SKM-1 treated with dmso at 0.1 percent for 144 hours (cell line): ENCODE results near the gene PRPSAP2.
"Not testable (repeated sequence)": the region's sequence is repeated elsewhere in the genome, so short reads cannot be mapped to it uniquely, and the experiment has no call there.

Source experiments
- DNase-seq: peaks from one replicate; lab custom pipeline; 2025; ENCODE audit not compliant: unreplicated experiment; lab: John Stamatoyannopoulos, UW

Gene PRPSAP2, protein sequence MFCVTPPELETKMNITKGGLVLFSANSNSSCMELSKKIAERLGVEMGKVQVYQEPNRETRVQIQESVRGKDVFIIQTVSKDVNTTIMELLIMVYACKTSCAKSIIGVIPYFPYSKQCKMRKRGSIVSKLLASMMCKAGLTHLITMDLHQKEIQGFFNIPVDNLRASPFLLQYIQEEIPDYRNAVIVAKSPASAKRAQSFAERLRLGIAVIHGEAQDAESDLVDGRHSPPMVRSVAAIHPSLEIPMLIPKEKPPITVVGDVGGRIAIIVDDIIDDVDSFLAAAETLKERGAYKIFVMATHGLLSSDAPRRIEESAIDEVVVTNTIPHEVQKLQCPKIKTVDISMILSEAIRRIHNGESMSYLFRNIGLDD

GRCh38 chr17:18857864-18858566 is at the start of gene PRPSAP2:
Gene PRPSAP2 (plus strand): TSS chr17:18858131. CDS start chr17:18865834, 7,703 bp downstream.
- DNase-seq = peak; percentile 91

GRCh38 chr17:18815924-18816323 is 42.0 kb upstream of the PRPSAP2 start:
- DNase-seq = not testable (repeated sequence)

DNA sequence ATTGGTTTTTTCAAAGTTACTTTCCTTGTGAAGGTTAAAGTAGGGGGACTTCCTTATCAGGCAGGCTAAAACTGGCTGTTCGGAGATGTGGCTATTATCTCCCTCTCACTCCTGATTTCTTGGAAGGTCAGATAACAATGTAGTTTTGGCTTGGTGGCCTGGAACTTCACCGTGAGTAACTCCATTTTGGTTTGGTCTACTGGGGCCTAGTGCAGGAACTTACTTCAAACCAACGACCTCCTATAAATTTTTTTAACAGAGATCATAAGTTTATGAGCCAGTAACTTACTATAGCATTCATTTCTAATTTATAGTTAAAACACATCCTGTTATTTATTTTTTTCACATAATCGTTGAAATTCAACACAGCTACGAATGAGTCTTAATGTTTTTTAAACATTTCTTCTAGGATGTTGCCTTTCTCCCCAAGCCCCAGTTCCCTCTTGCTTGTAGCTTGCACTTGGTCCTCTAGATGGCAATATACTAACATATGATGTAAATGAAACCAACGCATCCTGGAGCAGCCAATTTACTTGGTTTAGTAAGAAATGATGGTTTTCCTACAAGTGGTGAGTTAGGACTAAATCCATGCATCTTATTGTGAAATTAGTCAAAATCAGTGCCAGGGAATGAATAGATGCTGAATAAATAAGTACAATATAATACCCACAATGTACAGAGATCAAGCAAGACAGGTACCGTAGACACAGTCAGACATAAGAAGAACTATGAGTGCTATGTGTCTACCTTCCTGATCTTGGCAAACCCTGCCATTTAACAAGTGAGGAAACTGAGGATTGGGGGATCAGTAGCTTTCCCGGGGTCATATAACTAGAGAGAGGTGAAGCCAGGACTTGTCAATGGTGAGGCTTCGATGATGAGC is 41.2 kb upstream of the PRPSAP2 start:
- DNase-seq = peak; percentile 36

GRCh38 chr17:18821430-18821829 is 36.5 kb upstream of the PRPSAP2 start:
- not testable (repeated sequence) for DNase-seq

DNA sequence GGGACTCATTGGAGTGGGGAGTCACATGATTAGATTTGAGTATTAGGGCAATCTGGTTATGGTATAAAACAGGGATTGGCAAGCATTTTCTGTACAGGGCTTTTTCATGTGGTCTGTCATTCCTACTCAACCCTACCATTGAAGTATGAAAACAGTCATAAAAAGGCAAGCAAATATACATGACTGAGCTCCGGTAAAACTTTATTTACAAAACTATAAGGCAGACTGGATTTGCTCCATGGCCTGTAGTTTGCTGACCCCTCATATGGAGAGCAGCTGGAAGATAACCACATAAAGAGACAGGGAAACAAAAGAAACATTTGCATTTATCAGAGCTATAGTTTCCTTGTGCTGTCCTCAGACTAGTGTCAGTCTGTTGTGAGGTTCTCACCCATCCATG is 30.3 kb upstream of the PRPSAP2 start:
- DNase-seq = not testable (repeated sequence)

GRCh38 chr17:18848501-18848900 is 9.4 kb upstream of the PRPSAP2 start:
- no peak for DNase-seq

DNA sequence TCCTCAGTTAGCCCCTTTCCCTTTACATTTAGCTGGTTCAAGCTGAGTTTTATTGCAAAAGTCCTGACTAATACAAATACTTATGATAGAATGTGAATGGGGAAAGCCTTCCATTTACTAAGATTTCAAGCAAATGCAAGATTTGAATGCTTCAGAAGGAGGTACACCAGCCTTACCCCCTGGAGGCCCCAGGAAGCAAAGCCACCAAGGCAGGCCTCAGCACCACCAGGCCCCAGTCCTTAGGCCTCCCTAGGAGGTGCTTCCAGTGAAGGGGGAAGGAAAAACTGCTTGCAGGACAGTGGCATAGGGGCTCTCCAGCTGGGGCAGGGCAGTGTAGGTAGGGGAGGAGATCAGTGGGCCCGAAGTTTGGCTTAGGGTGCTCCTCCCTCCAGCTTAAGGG is 7.3 kb upstream of the PRPSAP2 start:
- no peak for DNase-seq

DNA sequence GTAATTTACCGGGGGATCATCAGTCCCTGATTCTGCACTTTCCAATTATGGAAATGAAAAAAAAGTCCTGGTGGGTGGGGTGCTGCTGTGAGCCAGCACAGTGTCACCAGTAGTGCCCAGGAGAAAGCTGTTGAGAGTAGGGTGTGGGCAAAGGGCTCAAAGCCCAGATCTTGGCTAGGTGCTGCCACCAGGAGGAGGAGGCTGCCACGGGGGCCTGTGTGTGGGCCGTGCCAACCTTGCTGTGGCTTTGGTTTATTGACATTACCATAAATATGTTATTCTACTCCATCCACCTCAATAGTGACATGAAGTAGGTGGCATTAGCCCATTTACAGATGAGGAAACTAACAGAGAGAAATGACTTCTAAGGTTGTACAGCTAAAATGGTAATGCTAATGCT is 6.7 kb upstream of the PRPSAP2 start:
- DNase-seq = no peak

GRCh38 chr17:18854956-18855355 is 3.0 kb upstream of the PRPSAP2 start:
- no peak for DNase-seq

- peak; percentile 94 for DNase-seq
Observed at GRCh38 chr17:18855831-18856569, 1.9 kb upstream of the PRPSAP2 start.

- DNase-seq = no peak
Observed at GRCh38 chr17:18856570-18856915, 1.4 kb upstream of the PRPSAP2 start.

DNA sequence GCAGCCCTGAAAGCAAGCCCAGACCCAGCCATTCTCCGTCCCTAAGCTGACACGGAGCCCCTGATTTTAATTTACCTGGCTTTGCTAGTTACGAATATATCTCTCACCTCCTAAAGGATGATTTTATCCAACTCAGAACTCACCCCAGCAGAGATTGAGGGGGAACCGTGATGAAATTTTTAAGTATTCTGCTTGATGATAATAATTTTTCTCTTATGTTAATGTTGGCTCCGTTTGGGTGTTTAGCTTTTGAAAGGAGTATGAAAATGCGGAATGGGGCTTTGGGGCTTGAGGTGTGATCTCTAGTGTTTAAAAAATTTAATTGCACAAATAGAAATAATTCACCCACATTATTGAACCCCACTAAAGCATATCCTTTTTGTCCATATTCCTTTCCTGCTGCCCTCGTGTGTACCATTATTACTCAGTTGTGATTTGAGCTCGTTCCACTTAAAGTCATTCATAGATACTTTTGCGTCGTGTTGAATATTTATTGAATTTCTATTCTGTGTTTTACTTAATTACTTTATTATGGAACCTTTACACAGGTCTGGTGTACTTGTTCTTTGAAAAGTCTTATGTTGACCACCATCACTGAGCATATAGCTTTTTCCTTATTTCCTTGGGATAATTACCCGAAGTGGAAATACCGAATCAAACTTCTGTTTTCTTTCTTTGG is 775 bp downstream of the PRPSAP2 start:
- no peak for DNase-seq

GRCh38 chr17:18859256-18859655 is 1.3 kb downstream of the PRPSAP2 start:
- DNase-seq = no peak

GRCh38 chr17:18860161-18860972 is 2.4 kb downstream of the PRPSAP2 start:
- no peak for DNase-seq

- DNase-seq = no peak
Observed at GRCh38 chr17:18862011-18862410, 4.1 kb downstream of the PRPSAP2 start.

- not testable (repeated sequence) for DNase-seq
Observed at GRCh38 chr17:18864996-18865395, 7.1 kb downstream of the PRPSAP2 start.

DNA sequence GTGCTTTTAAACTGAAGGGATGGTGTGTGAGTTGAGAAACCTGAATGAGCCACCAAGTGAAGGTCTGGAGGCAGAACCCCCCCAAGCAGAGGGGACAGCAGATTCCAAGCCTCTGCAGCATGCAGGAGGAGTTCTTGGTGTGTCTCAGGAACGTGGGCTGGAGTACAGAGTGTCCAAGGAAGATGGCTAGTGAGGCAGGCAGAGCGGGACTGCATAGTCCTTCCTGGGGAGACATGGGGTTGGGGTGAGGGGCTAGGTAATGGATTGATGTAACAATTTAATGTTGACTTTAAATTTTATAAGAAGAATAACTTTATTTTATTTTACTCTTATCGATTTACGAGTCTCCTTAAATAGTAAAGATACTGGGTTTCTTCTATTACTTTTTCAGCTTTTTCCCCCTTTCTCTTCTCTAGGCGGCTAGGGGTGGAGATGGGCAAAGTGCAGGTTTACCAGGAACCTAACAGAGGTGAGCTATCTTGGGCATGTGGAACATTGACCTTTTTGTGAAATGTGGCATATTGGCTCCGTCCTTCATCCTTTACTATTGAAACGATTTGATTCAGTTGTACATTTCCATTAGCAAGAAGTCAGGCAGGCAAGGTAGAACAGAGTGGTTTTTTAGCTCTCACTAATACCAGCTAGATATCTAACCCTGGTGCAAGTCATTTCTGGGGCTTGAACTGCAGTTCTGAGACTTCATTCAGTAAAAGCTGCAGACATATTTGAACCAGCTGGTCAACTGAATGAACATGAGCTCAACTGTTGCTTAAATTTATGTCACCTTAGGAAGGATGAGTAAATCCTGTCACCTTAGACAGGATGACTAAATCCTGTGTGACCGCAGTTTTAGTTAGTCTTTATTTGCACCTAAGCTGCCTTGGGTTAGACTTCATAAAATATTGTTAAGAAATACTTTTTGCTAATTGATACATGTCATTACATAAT is 9.2 kb downstream of the PRPSAP2 start:
- DNase-seq = no peak

GRCh38 chr17:18877104-18877645 is 19.2 kb downstream of the PRPSAP2 start:
- no peak for DNase-seq
